ENCODE results near the gene KASH5. TPM values are rescaled to one million over a fixed set of nuclear protein-coding genes. Genes with fewer than 3 reads are reported as not detected.

The KASH5 gene
- total and polyA plus RNA-seq, 2 donors (not counting 1 experiment from before 2014, with no cell fraction given), result 0.67 to 0.74 TPM

DNA sequence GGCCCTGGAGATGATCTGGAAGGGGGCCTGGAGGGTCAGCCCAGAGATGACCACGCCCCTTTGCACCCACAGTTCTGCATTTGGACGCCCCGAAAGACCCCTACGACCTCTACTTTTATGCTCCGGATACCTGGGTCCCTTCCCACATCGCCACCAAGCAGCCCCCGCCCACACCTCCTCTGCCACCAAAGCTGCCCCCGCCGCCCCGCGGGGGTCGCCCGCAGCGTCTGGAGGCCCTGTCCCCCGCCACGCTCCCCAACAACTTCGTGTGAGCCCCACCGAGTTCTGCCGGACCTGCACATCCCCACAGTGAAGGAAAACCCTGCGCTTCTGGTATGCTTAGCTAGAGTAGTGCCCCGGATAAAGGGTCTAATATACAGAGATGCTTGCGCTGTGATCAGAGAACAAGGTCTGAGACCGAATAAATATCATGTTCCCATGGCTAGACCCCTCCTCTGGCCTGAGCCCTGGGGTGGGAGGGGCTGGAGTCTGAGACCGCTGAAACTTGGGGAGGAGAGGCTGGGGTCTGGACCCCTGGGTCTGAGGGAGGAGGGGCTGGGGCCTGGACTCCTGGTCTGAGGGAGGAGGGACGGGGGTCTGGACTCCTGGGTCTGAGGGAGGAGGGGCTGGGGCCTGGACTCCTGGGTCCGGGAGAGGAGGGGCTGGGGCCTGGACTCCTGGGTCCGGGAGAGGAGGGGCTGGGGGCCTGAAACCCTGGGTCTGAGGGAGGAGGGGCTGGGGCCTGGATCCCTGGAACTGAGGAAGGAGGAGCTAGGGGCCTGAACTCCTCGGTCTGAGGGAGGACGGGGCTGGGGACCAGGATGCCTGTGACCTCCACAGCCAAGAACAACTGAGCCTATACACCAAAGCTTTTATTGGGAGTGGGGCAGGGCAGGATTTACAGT, 40.8 kb downstream of the KASH5 start:
- peaks cover 0 to 63% (median 4%) of the 10 kb centered on the region in 3 donors for H3K9me3 ChIP-seq (ENCODE audit: control extremely low read depth in 1 of 3, control insufficient read depth in 2 of 3, insufficient read depth in 1 of 3, low read length in 2 of 3)
- H3K4me3 ChIP-seq (ENCODE audit: control extremely low read depth in 1 of 5, extremely low read depth in 1 of 5, insufficient read depth in 1 of 5, low read depth in 2 of 5, low read length in 4 of 5), result peak overlapping the region in 3 of 5 experiments; percentile 29 to 63 (median 40)
- intact Hi-C loops (cut with micrococcal nuclease), result loop anchor here (5.0 kb wide), 1 partner anchor 36 kb away; no protein-coding TSS in a partner anchor
- peak overlapping the region; percentile 86 for H3K4me2 ChIP-seq (replicated peaks; ENCODE audit: low read depth, low read length, poor library complexity, severe bottlenecking)
- no peak for DNase-seq
- ATAC-seq (ENCODE audit: low read depth), result no peak
- peaks cover 0 to 99% (median 70%) of the 10 kb centered on the region in 4 experiments for H3K27me3 ChIP-seq (replicated peaks in 1 of 4; ENCODE audit: control extremely low read depth in 1 of 4, control insufficient read depth in 3 of 4, insufficient read depth in 4 of 4, low read length in 3 of 4)
- TF ChIP-seq, protein P1, sequence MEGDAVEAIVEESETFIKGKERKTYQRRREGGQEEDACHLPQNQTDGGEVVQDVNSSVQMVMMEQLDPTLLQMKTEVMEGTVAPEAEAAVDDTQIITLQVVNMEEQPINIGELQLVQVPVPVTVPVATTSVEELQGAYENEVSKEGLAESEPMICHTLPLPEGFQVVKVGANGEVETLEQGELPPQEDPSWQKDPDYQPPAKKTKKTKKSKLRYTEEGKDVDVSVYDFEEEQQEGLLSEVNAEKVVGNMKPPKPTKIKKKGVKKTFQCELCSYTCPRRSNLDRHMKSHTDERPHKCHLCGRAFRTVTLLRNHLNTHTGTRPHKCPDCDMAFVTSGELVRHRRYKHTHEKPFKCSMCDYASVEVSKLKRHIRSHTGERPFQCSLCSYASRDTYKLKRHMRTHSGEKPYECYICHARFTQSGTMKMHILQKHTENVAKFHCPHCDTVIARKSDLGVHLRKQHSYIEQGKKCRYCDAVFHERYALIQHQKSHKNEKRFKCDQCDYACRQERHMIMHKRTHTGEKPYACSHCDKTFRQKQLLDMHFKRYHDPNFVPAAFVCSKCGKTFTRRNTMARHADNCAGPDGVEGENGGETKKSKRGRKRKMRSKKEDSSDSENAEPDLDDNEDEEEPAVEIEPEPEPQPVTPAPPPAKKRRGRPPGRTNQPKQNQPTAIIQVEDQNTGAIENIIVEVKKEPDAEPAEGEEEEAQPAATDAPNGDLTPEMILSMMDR (IDR thresholded peaks at IDR 0.05), result no peak
- TF ChIP-seq EZH2 (IDR thresholded peaks at IDR 0.05; ENCODE audit: borderline replicate concordance, insufficient read depth, low read depth, low read length, poor library complexity, severe bottlenecking), result peak; percentile 64
- no peaks in the 10 kb centered on the region for H4K20me1 ChIP-seq (ENCODE audit: control insufficient read depth, insufficient read depth, low read length, poor library complexity, severe bottlenecking)
- Mint-ChIP-seq H3K4me3 (peak overlapping the region; percentile 82), H3K9me3 (ENCODE audit: insufficient read depth) (no peaks in the 10 kb centered on the region), H3K4me1 (peaks cover 58% of the 10 kb centered on the region), H3K27me3 (peaks cover 77% of the 10 kb centered on the region), H3K27ac (peak overlapping the region; percentile 32)
- H3K4me1 ChIP-seq (ENCODE audit: control insufficient read depth in 2 of 2, insufficient read depth in 2 of 2, low read length in 2 of 2), result peaks cover 54 to 63% of the 10 kb centered on the region in 2 donors
- CTCF ChIA-PET, result interaction anchor here (0.5 to 2.2 kb wide), 11 partner anchors 9 to 331 kb away, joined by 3 to 9 read pairs (median 3); no protein-coding TSS in a partner anchor
- H2AFZ ChIP-seq (ENCODE audit: insufficient read depth, low read depth, low read length, poor library complexity, severe bottlenecking), result peak overlapping the region; percentile 66
- POLR2A ChIA-PET, result interaction anchor here (0.6 to 0.8 kb wide), 4 partner anchors 9 to 440 kb away, joined by 3 to 5 read pairs (median 4); no protein-coding TSS in a partner anchor
- no peaks in the 10 kb centered on the region for H3K36me3 ChIP-seq (replicated peaks in 1 of 2; ENCODE audit: control extremely low read depth in 1 of 2, control insufficient read depth in 1 of 2, extremely low read depth in 1 of 2, insufficient read depth in 2 of 2, low read length in 1 of 2)
- WGBS (ENCODE audit: insufficient coverage), result 22% methylated on average over 27 of the region's 29 CpGs
- peak overlapping the region; percentile 60 for H3K9ac ChIP-seq (ENCODE audit: low read length)
- no peaks in the 10 kb centered on the region for H3K79me2 ChIP-seq (ENCODE audit: control insufficient read depth, insufficient read depth, low read length)
- H3K27ac ChIP-seq (ENCODE audit: low read length in 2 of 2), result no peak overlapping the region

All from B cell (primary cell).